ENCODE measurements around the gene C2. TPM values are rescaled to one million over a fixed set of nuclear protein-coding genes. Genes with fewer than 3 reads are reported as not detected.

C2 gene
- total RNA-seq, 1 experiment from 2014 or later, result 0.66 TPM

DNA sequence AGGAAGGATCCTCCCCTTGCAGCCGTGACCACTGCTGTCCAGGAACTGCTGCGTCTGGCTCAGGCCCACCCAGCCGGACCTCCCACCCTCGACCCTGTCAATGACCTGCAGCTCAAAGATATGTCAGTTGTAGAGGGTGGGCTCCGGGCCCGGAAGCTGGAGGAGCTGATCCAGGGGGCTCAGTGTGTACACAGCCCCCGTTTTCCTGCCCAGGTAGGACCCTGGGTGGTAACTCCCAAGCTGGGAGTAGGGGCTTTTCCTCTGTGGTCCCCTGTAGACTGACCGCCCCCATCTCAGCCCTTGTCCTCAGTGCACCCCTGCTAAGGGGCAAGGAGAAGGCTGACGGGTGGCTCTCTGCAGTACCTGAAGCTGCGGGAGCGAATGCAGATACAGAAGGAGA lies 40.8 kb downstream of the C2 start:
- no peaks in the 10 kb centered on the region for H3K9me3 Mint-ChIP-seq
- no peak overlapping the region for H2AFZ ChIP-seq (ENCODE audit: low read length)
- H3K36me3 Mint-ChIP-seq (ENCODE audit: insufficient read depth in 1 of 3, low read depth in 3 of 3), result peaks cover 33 to 72% (median 66%) of the 10 kb centered on the region in 3 experiments; a peak in 6 of 7 replicates
- no peak overlapping the region for H2BK5ac ChIP-seq (ENCODE audit: insufficient read length, low read length)
- no peak overlapping the region for H4K8ac ChIP-seq (replicated peaks; ENCODE audit: insufficient read length, low read depth, low read length)
- H3K23ac ChIP-seq (ENCODE audit: insufficient read length, low read depth, low read length), result no peak overlapping the region
- H2BK20ac ChIP-seq (ENCODE audit: low read depth, low read length, poor library complexity, severe bottlenecking), result no peak overlapping the region
- no peak overlapping the region for H4K5ac ChIP-seq (ENCODE audit: insufficient read length, low read depth, low read length)
- no peaks in the 10 kb centered on the region; the same call in 1 of the 2 replicates for H3K27me3 Mint-ChIP-seq (ENCODE audit: low read depth)
- no peaks in the 10 kb centered on the region for H4K20me1 ChIP-seq (ENCODE audit: control insufficient read depth, insufficient read depth, insufficient read length)
- no peak overlapping the region for H3K27ac ChIP-seq (ENCODE audit: insufficient read length, low read depth, low read length)
- H3K9me3 ChIP-seq (ENCODE audit: control insufficient read depth, low read depth, low read length), result no peaks in the 10 kb centered on the region
- H3K18ac ChIP-seq (ENCODE audit: insufficient read length, low read depth, low read length), result no peak overlapping the region
- TF ChIP-seq, protein P1, sequence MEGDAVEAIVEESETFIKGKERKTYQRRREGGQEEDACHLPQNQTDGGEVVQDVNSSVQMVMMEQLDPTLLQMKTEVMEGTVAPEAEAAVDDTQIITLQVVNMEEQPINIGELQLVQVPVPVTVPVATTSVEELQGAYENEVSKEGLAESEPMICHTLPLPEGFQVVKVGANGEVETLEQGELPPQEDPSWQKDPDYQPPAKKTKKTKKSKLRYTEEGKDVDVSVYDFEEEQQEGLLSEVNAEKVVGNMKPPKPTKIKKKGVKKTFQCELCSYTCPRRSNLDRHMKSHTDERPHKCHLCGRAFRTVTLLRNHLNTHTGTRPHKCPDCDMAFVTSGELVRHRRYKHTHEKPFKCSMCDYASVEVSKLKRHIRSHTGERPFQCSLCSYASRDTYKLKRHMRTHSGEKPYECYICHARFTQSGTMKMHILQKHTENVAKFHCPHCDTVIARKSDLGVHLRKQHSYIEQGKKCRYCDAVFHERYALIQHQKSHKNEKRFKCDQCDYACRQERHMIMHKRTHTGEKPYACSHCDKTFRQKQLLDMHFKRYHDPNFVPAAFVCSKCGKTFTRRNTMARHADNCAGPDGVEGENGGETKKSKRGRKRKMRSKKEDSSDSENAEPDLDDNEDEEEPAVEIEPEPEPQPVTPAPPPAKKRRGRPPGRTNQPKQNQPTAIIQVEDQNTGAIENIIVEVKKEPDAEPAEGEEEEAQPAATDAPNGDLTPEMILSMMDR (conservative IDR thresholded peaks at IDR 0.05), result no peak
- no CpG with 5 or more reads among the region's 11 CpGs for WGBS (ENCODE audit: extremely low coverage, insufficient read length, low lambda C conversion rate)
- peaks cover 6% of the 10 kb centered on the region for H3K23me2 ChIP-seq (ENCODE audit: insufficient read length, low read depth, low read length, poor library complexity, severe bottlenecking)
- no peak overlapping the region for H2BK12ac ChIP-seq (ENCODE audit: insufficient read length, low read depth, low read length)
- no peak overlapping the region for H3K14ac ChIP-seq (ENCODE audit: insufficient read depth, low read length)
- no peak overlapping the region for H2AK5ac ChIP-seq (ENCODE audit: insufficient read length, low read length)
- H3K4ac ChIP-seq (ENCODE audit: low read depth, low read length), result no peak overlapping the region
- H2BK120ac ChIP-seq (ENCODE audit: low read depth, low read length, poor library complexity, severe bottlenecking), result no peak overlapping the region
- H3K4me1 ChIP-seq (ENCODE audit: insufficient read depth, low read length), result peaks cover 3% of the 10 kb centered on the region; the same call in 1 of the 2 replicates
- no peak overlapping the region for H2BK15ac ChIP-seq (ENCODE audit: low read depth, low read length)
- no peak overlapping the region for H4K91ac ChIP-seq (ENCODE audit: insufficient read length, low read depth, low read length)
- no peak overlapping the region for H3K9ac ChIP-seq (ENCODE audit: extremely low read depth, insufficient read length, low read length)
- no peaks in the 10 kb centered on the region; the same call in 1 of the 2 replicates for H3K79me2 ChIP-seq (ENCODE audit: insufficient read depth, low read length)
- H3K27me3 ChIP-seq (ENCODE audit: insufficient read depth, low read length), result no peaks in the 10 kb centered on the region
- no peak overlapping the region for H3K56ac ChIP-seq (ENCODE audit: insufficient read length, low read depth, low read length)
- H3K4me3 Mint-ChIP-seq, result no peak overlapping the region
- no peaks in the 10 kb centered on the region for H3K79me1 ChIP-seq (ENCODE audit: insufficient read depth, low read depth, low read length, poor library complexity, severe bottlenecking)
- H3K27ac Mint-ChIP-seq, result no peak overlapping the region
- H3K4me1 Mint-ChIP-seq, result peaks cover 7 to 11% of the 10 kb centered on the region in 2 experiments
- no peak for DNase-seq
- no peak overlapping the region for H3K4me2 ChIP-seq (ENCODE audit: insufficient read depth, insufficient read length, low read length)
- H3T11ph ChIP-seq (ENCODE audit: low read length), result no peak overlapping the region

Measured in H9 (cell line).